ENCODE data around the gene BACE2.
"Not testable (repeated sequence)": the region's sequence is repeated elsewhere in the genome, so short reads cannot be mapped to it uniquely, and the experiment has no call there.

The BACE2 gene

DNA sequence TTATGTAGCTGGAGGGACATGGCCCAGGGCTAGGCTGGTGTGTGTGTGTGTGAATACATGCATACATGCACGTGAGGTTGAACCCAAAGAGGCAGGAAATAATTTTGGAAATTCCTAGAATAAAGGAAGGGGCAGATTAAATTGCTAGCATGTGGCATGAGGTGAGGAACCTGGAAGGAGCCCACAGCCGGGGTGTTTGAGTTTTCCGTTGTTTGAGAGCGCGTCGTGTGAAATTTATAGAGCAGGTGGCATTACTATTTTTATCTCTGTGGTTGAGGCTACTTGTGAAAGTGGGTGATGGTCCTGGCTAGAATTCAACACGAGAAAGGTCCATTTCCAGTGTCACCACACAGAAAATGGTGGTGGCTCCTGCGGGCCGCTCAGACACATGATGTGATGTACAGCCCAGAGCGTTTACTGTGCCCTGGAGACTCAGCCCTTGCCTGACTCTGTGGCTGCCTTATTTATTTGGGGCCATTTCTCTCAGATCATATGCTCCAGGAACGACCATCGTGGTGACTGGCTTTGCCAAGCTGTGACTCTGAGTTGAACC lies 48.0 kb downstream of the BACE2 start:
- DNase-seq (ENCODE audit: low read depth): no peak

DNA sequence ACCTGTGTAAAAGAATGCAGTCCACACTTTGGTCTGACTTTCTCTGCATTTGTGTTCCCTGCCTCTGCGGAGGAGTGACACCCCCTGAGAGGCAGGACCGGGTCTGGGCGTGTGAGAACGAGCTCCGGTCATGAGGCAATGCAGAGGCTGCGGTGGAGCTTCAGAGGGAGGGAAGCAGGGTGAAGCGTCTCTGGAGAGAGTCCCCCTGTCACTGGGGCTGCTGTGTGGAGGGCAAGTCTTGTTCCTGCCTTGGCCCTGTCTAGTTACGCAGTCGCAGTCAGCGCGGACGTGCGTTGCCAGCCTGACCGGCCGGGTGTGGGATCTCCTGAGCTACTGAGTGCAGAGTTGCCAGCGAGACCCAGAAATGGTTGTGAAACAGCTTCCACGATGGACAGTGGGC lies 48.5 kb downstream of the BACE2 start:
- DNase-seq (ENCODE audit: low read depth): no peak

GRCh38 chr21:41217671-41218385 lies 49.9 kb downstream of the BACE2 start:
- no peak for DNase-seq (ENCODE audit: low read depth)

DNA sequence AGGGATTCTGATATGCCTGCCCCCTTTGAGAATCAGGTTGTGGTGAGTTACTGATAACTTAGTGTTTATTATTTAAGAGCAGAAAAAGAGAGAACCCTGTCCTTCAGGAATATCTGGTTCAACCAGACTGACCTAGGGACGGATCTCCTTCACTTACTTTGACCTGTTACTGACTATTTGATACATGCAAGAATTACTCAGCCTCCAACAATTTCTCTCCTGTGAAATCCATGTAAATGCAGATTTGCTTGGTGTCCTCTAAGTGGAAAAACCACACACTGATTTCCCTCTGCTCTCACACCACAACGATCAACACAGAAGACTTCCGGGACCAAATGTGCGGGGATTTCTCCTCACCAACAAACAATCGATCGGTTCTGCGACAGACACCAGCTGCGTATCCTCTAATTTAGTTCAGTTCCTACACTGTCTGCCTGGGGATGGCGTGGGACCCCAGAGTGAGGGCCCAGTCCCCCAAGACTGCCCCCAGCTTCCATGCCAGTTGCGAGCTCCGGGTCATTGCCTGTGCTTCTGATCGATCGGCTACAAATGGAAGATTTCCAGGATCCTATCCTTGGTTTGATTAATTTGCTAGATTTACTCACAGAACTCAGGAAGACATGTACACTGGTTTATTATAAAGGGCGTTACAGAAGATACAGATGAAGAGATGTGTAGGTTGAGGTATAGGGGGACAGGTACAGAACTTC lies 51.7 kb downstream of the BACE2 start:
- no peak for DNase-seq (ENCODE audit: low read depth)

DNA sequence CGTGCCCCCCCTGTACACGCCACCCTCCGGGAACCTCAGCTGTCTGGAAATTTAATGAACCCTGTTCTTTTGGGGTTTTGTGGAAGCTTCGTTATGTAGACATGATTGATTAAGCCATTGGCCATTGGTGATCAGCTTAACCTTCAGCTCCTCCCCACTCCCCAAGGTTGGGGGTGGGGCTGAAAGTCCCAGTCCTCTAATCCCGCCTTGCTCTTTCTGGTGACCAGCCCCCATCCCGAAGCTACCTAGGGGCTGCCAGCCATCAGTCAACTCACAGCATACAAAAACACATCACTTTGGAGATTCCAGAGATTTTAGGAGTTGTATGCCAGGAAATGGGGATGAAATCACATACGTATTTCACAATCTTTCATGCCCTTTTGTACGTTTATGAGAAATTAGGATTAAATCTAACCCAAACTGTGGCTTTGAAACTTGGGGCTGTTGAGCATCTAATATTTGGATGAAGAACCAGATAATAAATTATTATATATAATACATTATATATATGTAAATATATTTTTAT lies 52.3 kb downstream of the BACE2 start:
- DNase-seq (ENCODE audit: low read depth): no peak

DNA sequence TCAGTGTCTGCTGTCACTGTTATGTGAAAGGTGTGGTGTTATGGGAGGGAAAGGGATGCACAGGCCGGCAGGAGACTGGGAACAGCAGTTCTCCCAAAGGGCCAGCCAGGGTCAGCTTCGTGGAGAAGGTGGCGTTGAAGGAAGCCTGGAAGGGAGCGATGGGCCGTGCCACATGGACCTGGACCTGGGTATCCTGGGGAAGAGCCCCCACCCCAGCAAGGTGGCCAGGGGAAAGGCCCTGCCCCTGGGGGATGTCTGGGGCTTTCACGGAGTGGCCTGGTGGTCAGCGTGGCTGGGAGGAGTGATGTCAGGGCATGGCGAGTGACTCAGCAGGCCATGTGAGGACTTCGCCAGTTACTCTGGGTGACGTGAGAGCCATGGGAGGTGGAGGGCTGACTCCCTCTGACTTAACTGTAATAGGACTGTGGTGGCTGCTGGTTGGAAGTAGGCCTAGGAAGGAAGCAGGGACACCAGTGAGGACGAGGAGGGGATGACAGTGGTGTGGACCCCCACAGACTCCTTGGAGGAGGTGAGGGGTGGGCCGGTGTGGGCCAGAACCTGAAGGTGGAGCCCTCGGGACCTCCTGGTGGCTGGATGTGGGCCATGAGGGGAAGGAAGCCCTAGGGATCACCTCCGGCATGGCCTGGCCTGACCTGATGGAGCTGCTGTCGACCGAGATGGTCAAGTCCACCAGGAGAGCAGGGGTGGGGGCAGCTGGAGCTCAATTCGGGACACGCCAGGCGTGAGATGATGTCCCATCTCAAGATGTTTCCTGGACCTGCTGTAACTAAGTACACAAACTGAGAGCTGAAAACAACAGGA lies 54.5 kb downstream of the BACE2 start:
- DNase-seq (ENCODE audit: low read depth): no peak

DNA sequence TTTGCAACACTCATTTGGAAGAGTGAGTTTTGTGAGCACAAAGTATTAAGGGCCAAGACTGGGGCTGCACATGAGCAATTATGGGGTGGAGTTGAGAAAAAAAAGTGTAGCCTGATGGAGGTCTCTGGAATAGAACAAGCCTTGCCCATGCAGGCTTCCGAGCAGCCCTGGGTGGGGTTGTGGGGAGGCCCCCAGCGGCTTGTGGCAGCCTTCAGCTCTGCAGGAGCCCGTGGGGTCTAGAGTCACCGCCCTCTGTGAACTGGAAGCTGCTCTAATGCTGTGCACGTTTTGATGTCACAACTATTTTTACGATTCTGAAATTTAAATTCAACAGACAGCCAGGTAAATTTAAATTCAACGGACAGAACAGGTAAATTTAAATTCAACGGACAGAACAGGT lies 58.9 kb downstream of the BACE2 start:
- DNase-seq (ENCODE audit: low read depth): no peak

GRCh38 chr21:41227357-41228005 lies 59.5 kb downstream of the BACE2 start:
- DNase-seq (ENCODE audit: low read depth): no peak

GRCh38 chr21:41228006-41228370 lies 60.0 kb downstream of the BACE2 start:
- no peak for DNase-seq (ENCODE audit: low read depth)

DNA sequence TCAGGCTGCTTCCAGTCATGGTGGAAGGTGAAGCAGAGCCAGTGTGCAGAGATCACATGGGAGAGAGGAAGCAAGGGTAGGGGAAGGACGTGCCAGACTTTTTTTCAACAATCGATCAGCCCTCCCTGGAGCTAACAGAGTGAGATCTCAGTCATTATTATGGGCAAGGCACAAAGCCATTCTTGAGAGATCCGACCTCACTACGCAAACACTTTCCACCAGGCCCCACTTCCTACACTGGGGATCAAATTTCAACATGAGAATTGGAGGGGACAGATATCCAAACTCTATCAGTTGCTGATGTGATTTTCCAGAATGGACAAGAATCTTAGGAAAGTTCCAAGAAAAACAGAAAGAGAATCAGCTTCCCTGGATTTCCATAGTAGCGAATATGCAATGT lies 60.5 kb downstream of the BACE2 start:
- no peak for DNase-seq (ENCODE audit: low read depth)

GRCh38 chr21:41228958-41229357 lies 61.0 kb downstream of the BACE2 start:
- no peak for DNase-seq (ENCODE audit: low read depth)

DNA sequence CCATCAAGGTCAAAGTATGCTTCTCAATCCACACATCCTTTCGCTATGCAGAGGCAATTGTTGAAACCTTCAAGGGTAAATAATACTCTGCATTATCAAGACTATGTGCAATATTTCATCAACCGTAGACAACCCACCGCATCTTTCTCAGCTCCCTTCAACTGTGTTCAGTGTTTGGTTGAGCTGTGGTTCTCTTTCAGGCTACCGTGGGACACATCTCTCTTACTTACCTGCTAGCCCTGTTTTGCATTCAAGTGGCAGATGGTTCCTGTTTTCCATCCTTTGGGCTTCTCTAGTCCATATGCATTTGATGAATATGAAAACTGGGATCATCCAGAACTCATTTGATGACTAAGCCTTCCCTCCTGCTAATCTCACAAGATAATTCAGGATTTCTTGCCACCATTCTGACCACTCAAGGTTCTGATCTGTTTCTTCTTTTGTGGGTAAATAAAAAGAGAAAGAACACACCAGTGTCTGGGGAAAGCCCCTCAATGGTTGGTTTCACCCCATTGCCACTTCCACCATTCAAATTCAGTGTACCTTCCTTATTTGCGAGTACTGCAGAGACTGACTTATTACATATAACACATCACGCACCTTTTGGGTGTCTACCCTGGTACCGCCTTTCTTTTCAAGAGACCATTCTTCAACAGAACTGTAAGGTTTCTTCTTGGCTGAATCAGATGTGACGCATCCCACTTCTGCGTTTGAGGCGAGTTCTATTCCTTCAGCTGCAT lies 61.7 kb downstream of the BACE2 start:
- no peak for DNase-seq (ENCODE audit: low read depth)

DNA sequence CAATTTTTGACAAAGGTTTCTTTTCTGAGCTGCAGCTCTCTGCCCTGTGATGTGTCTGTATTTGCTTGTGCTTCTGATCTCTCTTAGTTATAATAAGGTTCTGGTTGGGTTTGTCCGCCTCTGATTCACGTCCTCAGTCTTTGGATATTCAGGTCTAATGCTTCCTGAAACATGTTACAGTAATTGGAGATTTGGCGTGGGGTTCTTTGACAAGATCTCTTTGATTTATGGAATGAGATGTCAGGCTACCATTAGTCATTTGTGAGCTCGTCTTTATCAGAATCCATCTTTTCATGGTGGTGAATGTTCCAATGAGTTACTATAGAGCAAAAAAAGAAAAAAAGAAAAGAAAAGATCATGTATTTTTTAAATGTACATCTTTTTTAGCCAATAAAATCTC lies 62.5 kb downstream of the BACE2 start:
- no peak for DNase-seq (ENCODE audit: low read depth)

- DNase-seq (ENCODE audit: low read depth): no peak
Observed at GRCh38 chr21:41231060-41231459, 63.1 kb downstream of the BACE2 start.

GRCh38 chr21:41232013-41232412 lies 64.1 kb downstream of the BACE2 start:
- DNase-seq (ENCODE audit: low read depth): no peak

DNA sequence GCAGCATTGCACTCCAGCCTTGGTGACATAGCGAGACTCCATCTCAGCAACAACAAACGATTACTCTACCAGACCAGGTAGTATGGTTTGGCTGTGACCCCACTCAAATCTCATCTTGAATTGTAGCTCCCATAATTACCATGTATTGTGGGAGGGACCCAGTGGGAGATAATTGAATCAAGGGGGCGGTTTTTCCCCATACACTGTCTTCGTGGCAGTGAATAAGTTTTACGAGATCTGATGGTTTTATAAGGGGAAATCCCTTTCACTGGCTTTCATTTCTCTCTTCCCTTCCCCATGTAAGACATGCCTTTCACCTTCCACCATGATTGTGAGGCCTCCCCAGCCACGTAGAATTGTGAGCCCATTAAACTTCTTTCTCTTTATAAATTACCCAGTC lies 66.0 kb downstream of the BACE2 start:
- no peak for DNase-seq (ENCODE audit: low read depth)

DNA sequence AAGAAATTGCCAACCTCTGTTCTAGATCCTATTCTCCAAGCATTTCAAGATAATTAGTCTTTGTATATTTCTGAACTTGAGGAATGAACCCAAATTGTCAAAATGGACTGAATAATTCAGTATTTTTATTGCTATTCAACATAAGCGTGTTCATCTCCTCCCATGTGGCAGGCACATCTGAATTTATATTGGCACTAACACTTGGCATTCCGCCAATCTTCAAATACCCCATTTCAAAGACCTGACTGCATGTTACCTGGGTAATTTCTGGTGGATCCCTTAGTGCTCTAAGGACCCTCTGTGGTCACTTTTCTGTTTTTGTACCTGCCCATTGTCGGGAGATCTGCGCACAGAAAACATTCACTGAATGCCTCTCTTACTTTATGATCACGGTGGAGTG lies 66.6 kb downstream of the BACE2 start:
- no peak for DNase-seq (ENCODE audit: low read depth)

- DNase-seq (ENCODE audit: low read depth): no peak
Observed at GRCh38 chr21:41235201-41235600, 67.2 kb downstream of the BACE2 start.

DNA sequence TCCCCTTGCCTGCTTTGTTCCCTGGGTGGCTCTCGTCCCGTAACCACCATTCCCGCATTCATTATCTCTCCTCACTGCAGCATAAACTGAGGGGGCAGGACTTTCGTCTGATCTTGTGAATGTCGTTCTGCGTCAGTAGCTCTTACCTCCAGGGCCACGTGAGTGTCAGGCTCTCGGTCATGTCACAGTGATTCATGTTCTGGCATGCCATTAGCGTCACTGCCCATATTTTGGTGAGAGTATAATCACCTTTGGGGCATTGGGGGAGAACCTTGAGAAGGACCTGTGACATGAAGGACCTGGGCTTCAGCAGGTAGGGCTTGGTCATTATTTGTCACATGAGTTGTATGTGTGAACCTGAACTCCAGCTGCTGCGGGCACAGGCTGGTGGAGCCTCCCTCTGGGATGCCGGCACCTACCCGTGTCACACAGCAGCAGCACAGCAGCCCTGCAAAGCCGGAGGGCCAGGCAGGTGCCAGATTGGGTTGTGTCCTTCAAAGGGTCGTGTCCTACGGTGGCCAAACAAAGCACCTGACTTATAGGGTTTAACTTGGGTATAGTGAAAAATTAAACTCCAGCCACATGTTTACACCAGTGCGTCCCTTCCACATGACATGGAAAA lies 68.5 kb downstream of the BACE2 start:
- DNase-seq (ENCODE audit: low read depth): no peak

DNA sequence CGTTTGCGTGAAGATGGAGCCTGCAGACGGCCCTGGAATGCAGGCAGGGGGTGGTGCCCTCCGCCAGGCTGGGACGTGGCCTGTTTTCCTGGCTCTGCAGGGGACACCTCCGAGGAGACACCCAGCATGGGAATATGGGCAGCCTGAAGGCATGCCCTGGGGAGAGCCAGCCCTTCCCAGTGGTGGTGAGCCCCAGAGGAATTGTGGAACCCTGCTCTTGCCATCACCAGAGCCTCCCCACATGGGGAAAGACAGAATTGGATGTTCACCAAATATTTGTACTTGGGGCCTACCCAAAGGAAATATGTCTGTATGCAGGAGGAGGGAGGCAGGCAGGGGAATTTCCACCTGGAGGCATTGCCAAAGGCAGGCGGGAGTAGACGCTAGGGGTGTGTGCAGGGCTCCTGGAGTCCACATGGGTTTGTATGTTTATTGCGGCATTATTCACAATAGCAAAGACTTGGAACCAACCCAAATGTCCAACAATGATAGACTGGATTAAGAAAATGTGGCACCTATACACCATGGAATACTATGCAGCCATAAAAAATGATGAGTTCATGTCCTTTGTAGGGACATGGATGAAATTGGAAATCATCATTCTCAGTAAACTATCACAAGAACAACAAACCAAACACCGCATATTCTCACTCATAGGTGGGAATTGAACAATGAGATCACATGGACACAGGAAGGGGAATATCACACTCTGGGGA lies 70.3 kb downstream of the BACE2 start:
- not testable (repeated sequence) for DNase-seq (ENCODE audit: low read depth)
